ENCODE data around the gene ARR3. TPM values are rescaled to one million over a fixed set of nuclear protein-coding genes. Genes with fewer than 3 reads are reported as not detected.
"Not testable (repeated sequence)": the region's sequence is repeated elsewhere in the genome, so short reads cannot be mapped to it uniquely, and the experiment has no call there.

Gene ARR3
- total RNA-seq, 3 donors from 2014 or later (not counting 1 experiment from before 2014, with no cell fraction given): not detected

GRCh38 chrX:70231666-70232065, 36.5 kb upstream of the ARR3 start:
- Mint-ChIP-seq H3K9me3 (no peaks in the 10 kb centered on the region), H3K27me3 (ENCODE audit: low read depth in 2 of 2) (no peaks in the 10 kb centered on the region), H3K4me3 (no peak overlapping the region), H3K4me1 (peaks cover 12 to 14% of the 10 kb centered on the region in 2 donors), H3K36me3 (no peaks in the 10 kb centered on the region), H3K27ac (no peak overlapping the region)
- DNase-seq (no peak), ATAC-seq (no peak)
- Histone ChIP-seq H3K4me1 (ENCODE audit: control insufficient read depth, insufficient read depth, low read length) (no peaks in the 10 kb centered on the region), H3K36me3 (ENCODE audit: control insufficient read depth, insufficient read depth, low read length) (no peaks in the 10 kb centered on the region), H3K9me3 (ENCODE audit: control insufficient read depth, insufficient read depth, low read length) (no peaks in the 10 kb centered on the region), H3K27me3 (ENCODE audit: control insufficient read depth, insufficient read depth, low read length) (no peaks in the 10 kb centered on the region), H3K27ac (ENCODE audit: low read length) (no peak overlapping the region), H3K4me3 (ENCODE audit: low read length) (no peak overlapping the region)
- intact Hi-C loops (cut with micrococcal nuclease): no loop called here
- 86% methylated on average over 1 of the region's 4 CpGs for WGBS (ENCODE audit: insufficient coverage)
- no peak for TF ChIP-seq CTCF (IDR thresholded peaks at IDR 0.05)

GRCh38 chrX:70234355-70234754, 33.8 kb upstream of the ARR3 start, which contains the start of gene AWAT1:
AWAT1 (plus strand) TSS chrX:70234655; CDS start chrX:70234696, 41 bp downstream.
- Mint-ChIP-seq H3K4me1 (peaks cover 12 to 14% of the 10 kb centered on the region in 2 donors), H3K27me3 (ENCODE audit: low read depth in 2 of 2) (no peaks in the 10 kb centered on the region), H3K27ac (no peak within 1 kb of the TSS), H3K4me3 (no peak within 1 kb of the TSS), H3K36me3 (no peaks in the 10 kb centered on the region), H3K9me3 (no peaks in the 10 kb centered on the region)
- Histone ChIP-seq H3K9me3 (ENCODE audit: control insufficient read depth, insufficient read depth, low read length) (no peaks in the 10 kb centered on the region), H3K27ac (ENCODE audit: low read length) (no peak within 1 kb of the TSS), H3K4me3 (ENCODE audit: low read length) (no peak within 1 kb of the TSS), H3K4me1 (ENCODE audit: control insufficient read depth, insufficient read depth, low read length) (no peaks in the 10 kb centered on the region), H3K27me3 (ENCODE audit: control insufficient read depth, insufficient read depth, low read length) (no peaks in the 10 kb centered on the region), H3K36me3 (ENCODE audit: control insufficient read depth, insufficient read depth, low read length) (no peaks in the 10 kb centered on the region)
- intact Hi-C loops (cut with micrococcal nuclease): no loop called here
- no peak for TF ChIP-seq CTCF (IDR thresholded peaks at IDR 0.05)
- DNase-seq (no peak), ATAC-seq (no peak)
- WGBS (ENCODE audit: insufficient coverage): 77% methylated on average over 1 of the region's 3 CpGs

- Histone ChIP-seq H3K4me1 (ENCODE audit: control insufficient read depth, insufficient read depth, low read length) (no peaks in the 10 kb centered on the region), H3K9me3 (ENCODE audit: control insufficient read depth, insufficient read depth, low read length) (no peaks in the 10 kb centered on the region), H3K4me3 (ENCODE audit: low read length) (no peak overlapping the region), H3K36me3 (ENCODE audit: control insufficient read depth, insufficient read depth, low read length) (no peaks in the 10 kb centered on the region), H3K27me3 (ENCODE audit: control insufficient read depth, insufficient read depth, low read length) (no peaks in the 10 kb centered on the region), H3K27ac (ENCODE audit: low read length) (no peak overlapping the region)
- DNase-seq (no peak), ATAC-seq (no peak)
- Mint-ChIP-seq H3K4me1 (no peaks in the 10 kb centered on the region), H3K27ac (no peak overlapping the region), H3K9me3 (no peaks in the 10 kb centered on the region), H3K27me3 (ENCODE audit: low read depth in 2 of 2) (peaks cover 0 to 3% of the 10 kb centered on the region in 2 donors), H3K4me3 (no peak overlapping the region), H3K36me3 (no peaks in the 10 kb centered on the region)
- intact Hi-C loops (cut with micrococcal nuclease): no loop called here
- TF ChIP-seq CTCF (IDR thresholded peaks at IDR 0.05): no peak
- 100% methylated on average over 1 of the region's 1 CpG for WGBS (ENCODE audit: insufficient coverage)
Measured at GRCh38 chrX:70240751-70241150, 27.4 kb upstream of the ARR3 start.

- no peaks in the 10 kb centered on the region for H3K4me1 ChIP-seq (ENCODE audit: control insufficient read depth, insufficient read depth, low read length)
- no peaks in the 10 kb centered on the region for H3K27me3 ChIP-seq (ENCODE audit: control insufficient read depth, insufficient read depth, low read length)
- no peaks in the 10 kb centered on the region for H3K4me1 Mint-ChIP-seq
- peaks cover 0 to 3% of the 10 kb centered on the region in 2 donors for H3K27me3 Mint-ChIP-seq (ENCODE audit: low read depth in 2 of 2)
- H3K9me3 ChIP-seq (ENCODE audit: control insufficient read depth, insufficient read depth, low read length): no peaks in the 10 kb centered on the region
- H3K4me3 ChIP-seq (ENCODE audit: low read length): no peak overlapping the region
- intact Hi-C loops (cut with micrococcal nuclease): no loop called here
- H3K36me3 Mint-ChIP-seq: no peaks in the 10 kb centered on the region
- H3K27ac Mint-ChIP-seq: no peak overlapping the region
- 92% methylated on average over 2 of the region's 2 CpGs for WGBS (ENCODE audit: insufficient coverage)
- no peak overlapping the region for H3K4me3 Mint-ChIP-seq
- no peaks in the 10 kb centered on the region for H3K36me3 ChIP-seq (ENCODE audit: control insufficient read depth, insufficient read depth, low read length)
- DNase-seq: no peak
- H3K27ac ChIP-seq (ENCODE audit: low read length): no peak overlapping the region
- TF ChIP-seq CTCF (IDR thresholded peaks at IDR 0.05): no peak
- no peaks in the 10 kb centered on the region for H3K9me3 Mint-ChIP-seq
- ATAC-seq: no peak
Measured at GRCh38 chrX:70241501-70241900, 26.6 kb upstream of the ARR3 start.

GRCh38 chrX:70243601-70244000, 24.5 kb upstream of the ARR3 start:
- H3K4me3 ChIP-seq (ENCODE audit: low read length); H3K27ac Mint-ChIP-seq; DNase-seq; H3K9me3 Mint-ChIP-seq; H3K27me3 Mint-ChIP-seq (ENCODE audit: low read depth in 2 of 2); H3K36me3 ChIP-seq (ENCODE audit: control insufficient read depth, insufficient read depth, low read length); H3K27ac ChIP-seq (ENCODE audit: low read length); ATAC-seq; H3K36me3 Mint-ChIP-seq; intact Hi-C loops (cut with micrococcal nuclease); H3K4me3 Mint-ChIP-seq; H3K4me1 ChIP-seq (ENCODE audit: control insufficient read depth, insufficient read depth, low read length); H3K9me3 ChIP-seq (ENCODE audit: control insufficient read depth, insufficient read depth, low read length); H3K27me3 ChIP-seq (ENCODE audit: control insufficient read depth, insufficient read depth, low read length); H3K4me1 Mint-ChIP-seq: not testable (repeated sequence)
- 83% methylated on average over 5 of the region's 5 CpGs for WGBS (ENCODE audit: insufficient coverage)
